ENCODE results near the gene WASF2.
"Not testable (repeated sequence)": the region's sequence is repeated elsewhere in the genome, so short reads cannot be mapped to it uniquely, and the experiment has no call there.

WASF2 gene

DNA sequence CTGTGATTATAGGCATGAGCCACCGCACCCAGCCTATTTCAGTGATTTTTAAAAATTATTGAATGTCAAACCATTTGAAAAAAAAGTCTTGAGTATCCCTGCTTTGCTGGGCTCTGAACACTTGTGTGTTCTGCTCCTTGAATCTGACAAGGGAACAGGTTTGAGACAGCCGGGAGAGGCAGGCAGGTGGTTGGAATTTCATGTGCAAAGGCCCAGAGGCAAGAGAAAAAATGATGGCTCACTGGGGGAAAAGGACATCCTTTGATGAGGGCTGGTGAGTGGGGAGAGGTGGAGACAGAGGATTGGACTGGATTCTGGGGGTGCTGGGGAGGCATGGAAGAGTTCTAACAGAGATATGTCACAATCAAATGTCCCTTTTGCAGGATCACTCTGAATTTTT, 13.1 kb upstream of the WASF2 start:
- DNase-seq (ENCODE audit: low read depth in 1 of 2, low spot score in 1 of 2), result no peak

DNA sequence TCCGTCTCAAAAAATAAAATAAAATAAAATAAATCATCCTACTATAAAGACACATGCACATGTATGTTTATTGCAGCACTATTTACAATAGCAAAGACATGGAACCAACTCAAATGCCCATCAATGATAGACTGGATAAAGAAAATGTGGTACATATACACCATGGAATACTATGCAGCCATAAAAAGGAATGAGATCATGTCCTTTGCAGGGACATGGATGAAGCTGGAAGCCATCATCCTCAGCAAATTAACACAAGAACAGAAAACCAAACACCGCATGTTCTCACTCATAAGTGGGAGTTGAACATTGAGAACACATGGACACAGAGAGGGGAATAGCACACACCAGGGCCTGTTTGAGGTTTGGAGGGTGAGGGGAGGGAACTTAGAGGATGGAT, 11.2 kb upstream of the WASF2 start:
- DNase-seq (ENCODE audit: low read depth in 1 of 2, low spot score in 1 of 2), result not testable (repeated sequence)

DNA sequence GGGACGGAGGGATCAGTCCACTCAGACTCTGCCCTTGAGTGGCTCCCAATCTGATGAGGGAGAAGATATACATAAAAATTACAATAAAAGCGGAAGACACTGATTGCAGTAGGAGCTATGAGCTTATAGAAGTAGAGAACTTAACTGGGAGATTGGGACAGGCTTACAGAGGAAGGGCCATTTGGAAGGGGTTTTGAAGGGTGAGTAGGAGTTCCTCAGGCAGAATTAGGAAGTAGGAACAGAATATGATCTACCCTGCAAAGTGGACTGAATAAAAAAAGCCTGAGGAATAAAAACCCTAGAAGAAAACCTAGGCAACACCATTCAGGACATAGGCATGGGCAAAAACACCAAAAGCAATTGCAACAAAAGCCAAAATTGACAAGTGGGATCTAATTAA, 9.2 kb upstream of the WASF2 start:
- no peak for DNase-seq (ENCODE audit: low read depth in 1 of 2, low spot score in 1 of 2)

DNA sequence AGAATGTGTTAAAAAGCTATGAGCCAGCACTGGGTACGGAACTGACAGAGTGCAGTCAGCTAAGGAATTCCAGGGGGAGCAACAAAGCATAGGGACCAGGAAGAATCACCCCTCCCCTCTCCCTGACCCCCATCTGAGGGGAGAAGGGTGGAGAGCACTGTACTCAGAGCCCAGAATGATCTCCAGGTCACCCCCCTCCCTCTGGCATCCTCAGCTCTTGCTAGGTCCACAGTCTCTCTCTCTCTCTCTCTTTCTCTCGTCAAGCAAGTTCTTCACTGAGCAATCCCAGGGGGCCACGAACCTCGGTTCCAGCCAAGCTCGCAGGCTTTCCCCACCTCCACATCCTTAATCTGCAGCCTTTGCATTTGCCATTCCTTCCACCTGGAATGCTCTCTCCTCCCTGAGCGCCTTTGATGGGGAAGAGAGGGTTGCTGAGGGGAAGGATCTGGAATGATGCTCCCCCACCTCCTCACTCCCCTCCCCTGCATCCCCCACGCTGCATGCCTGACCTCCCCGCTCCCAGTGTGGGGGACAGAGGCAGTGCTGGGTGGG, 6.7 kb upstream of the WASF2 start:
- DNase-seq (ENCODE audit: low read depth in 1 of 2, low spot score in 1 of 2), result no peak

DNA sequence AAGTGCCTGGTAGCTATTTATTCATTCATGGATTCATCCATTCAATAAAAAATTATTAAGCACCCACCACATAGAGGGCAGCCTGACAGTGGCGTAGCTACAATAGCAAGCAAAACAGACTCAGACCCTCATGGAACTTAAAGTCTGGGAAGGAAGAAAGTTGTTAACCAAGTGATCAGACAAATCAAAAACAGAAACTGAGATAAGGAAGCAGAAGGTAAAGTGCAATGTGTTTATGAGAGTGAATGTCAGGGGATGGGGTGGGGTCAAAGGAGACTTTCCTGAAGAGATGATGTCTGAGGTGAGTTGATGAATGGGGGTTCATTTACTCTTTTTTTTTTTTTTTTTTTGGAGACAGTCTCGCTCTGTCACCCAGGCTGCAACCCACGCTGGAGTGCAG, 2.8 kb upstream of the WASF2 start:
- DNase-seq (ENCODE audit: low read depth in 1 of 2, low spot score in 1 of 2), result no peak

DNA sequence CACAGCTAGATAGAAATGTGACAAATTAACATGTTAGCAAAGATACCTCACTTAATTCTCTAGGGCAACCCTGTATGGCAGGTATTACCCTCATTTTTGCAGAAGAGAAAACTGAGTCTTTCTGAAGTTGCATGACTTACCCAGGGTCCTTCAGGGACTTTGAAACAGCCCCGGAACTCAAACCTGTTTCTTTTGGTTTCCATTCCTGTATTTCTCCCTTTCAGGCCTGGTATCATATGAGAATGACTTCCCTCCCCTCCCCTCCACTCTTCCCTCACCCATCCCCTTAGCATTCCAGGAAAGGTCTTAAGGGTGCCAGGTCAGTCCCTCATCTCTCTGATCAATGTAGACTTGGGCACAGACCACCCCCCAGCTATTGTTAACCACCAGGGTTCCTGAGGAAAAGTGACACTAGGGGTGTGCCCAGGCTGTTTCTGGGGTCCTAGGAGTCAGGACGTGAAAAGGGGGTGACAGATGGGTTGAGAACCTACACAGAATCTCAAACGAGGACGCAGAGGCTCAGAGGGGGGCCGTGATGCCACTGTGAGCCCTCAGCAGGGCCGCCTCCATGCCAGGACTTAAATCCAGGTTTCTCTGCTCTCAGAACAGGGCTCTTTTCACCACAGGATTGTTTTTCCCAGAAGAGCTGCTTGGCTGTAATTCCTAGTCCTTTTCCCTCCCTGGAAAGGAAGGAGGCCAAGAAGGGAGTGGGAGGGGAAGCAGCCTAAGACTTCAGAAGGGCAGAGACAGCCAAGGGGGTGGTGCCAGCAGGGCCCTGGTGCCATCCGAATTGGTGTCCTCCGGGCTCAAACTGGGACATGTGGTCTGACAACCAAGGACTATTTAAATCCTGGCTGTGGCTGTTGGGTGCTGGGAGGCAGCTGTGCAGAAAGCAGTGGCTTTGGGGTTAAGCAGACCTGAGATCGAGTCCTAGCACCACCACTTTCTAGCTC, 2.1 kb upstream of the WASF2 start:
- no peak for DNase-seq (ENCODE audit: low read depth in 1 of 2, low spot score in 1 of 2)

DNA sequence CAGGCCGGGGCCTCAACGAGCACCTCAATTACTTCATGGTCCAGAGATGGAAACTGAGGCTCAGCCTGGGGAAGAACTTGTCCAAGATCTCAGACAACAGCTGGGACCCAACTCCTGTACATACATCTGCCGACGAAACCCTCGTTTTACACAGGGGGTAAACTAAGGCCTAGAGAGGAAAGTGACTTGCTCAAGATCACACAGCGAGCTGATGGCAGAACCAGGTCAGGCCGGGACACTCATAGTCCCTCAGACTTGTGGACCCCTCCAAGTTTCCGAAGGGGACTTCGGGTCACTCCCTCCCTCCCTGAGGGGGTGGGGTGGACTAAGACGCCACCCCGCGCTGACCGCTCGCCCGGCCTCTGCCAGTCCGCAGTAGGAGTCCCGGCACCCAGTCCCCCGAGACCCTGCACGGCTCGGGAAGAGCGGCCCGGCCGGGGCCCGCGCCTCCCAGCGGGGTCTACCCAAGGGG, 430 bp downstream of the WASF2 start:
- DNase-seq (ENCODE audit: low read depth in 1 of 2, low spot score in 1 of 2), result peak in 1 of 2 donors; percentile 3

DNA sequence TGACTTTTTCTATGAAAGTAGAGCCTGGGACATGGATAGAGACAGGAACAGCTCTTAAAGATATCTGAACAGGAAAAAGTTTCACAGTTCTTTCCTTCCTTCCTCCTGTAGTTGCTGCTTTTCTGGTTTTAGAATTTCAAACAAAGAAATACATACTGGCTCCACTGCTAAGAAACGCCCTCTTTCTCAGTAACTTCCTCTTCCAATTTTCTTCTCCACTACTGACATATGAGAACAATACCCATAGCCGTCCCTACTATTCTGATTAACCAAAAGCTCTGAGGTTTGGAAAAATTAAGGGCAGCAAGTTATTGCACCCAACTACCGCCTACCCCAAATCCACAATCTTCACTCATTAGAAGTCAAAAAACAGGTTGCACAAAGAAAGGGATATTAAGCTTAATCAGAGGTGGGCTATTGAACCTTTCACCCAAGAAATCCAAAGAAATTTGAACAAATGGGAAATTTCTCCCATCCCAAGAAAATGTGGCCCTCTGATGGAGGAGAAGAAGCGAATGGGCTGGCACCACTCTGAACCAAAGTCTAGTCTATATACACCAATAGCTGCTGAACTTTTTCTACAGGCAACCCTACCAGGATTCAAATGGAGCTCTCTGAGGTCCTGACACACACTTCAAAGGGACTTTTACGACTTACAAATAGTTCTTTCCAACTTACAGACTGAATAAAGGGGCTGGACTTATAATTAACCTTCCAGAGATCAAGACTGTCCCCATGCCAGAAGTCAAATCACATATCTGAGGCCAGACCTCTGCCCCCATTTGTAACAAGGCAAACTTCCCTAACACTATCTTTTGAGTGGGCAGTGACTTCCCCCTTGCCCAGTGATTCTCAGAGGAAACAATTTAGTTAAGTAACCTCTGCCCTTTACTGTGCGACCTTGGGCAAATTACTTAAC, 1.7 kb downstream of the WASF2 start:
- no peak for DNase-seq (ENCODE audit: low read depth in 1 of 2, low spot score in 1 of 2)

DNA sequence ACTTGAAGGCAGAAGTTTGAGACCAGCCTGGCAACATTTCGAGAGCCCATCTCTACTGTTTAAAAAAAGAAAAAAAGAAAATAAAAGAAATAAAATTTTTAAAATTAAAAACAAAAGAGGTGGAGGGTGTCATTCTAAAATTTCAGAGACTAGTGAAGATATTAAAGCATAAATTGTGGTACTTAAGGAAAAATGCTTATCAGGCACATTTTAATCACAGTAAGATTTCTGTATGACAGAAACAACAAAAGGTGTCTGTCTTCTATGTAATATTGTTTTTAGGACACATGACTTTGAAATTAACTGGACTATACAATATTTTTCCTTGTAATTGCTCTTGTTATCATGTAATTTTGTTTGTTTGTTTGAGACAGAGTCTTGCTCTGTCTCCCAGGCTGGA, 4.6 kb downstream of the WASF2 start:
- no peak for DNase-seq (ENCODE audit: low read depth in 1 of 2, low spot score in 1 of 2)

DNA sequence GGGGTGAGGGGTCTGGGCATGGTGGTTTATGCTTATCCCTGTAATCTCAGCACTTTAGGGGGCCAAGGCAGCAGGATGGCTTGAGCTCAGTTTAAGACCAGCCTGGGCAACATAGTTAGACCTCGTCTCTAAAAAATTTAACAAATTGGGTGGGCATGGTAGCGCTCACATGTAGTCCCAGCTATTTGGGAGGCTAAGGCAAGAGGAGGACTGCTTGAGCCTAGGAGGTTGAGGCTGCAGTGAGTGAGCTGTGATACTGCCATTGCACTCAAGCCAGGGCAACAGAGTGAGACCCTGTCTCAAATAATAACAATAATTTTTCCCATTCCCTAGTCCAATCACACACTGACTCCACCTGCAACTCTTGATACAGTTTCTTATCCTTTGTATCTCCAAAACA, 6.3 kb downstream of the WASF2 start:
- DNase-seq (ENCODE audit: low read depth in 1 of 2, low spot score in 1 of 2), result no peak

DNA sequence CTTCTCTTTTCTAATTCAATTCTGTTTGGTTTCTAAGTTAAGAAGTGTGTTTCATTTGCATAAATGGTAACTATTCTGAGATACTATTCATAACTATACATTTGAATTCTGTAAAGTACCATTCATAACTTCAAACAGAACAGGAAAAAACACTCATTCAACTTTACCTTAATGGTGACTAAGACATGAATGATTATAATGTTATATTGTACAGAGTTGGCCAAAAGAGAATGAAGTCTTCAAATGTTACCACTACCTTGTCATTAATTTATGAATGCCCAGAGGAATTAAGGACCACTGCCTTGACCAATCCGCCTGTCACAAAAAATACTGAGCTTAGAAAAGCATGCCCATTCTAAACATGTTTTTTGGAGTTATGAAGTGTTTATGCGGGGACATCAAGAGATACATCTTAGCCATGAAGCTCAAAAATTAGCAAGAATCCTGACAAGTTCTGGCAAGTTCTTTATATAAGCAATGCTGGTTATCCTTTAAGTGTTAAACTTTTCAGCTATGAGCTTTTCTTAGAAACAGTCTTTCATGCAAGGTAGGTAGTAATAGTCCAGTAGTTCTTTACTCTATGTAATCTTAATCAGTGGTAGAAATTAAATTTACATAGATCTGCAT, 7.9 kb downstream of the WASF2 start:
- DNase-seq (ENCODE audit: low read depth in 1 of 2, low spot score in 1 of 2), result no peak

DNA sequence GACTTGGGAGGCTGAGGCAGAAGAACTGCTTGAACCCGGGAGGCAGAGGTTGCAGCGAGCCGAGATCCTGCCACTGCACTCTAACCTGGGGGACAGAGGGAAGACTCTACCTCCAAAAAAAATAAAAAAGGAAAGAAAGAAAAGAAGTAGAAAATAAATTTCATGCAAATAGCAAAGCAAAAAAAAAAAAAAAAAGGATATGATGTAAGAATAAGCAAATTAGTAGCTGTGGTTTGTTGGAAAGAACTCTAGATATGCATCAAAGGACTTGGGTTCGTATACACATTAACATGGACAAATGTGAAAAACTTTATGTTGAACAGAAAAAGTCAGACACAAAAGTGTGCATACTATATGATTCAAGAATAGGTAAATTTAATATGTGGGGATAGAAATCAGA, 11.9 kb downstream of the WASF2 start:
- DNase-seq (ENCODE audit: low read depth in 1 of 2, low spot score in 1 of 2), result no peak

DNA sequence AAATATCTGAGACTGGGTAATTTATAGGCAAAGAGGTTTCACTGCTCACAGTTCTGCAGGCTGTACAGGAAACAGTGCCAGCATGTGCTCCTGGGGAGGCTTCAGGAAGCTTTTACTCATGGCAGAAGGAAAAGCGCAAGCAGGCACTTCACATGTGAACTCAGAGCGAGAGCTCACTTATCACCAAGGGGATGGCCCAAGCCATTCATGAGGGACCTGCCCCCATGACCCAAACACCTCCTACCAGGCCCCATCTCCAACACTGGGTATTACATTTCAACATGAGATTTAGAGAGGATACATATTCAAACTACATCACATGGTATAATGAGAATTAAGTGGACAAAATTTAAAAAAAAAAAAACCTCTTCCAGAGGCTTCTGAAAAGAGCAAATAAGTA, 13.7 kb downstream of the WASF2 start:
- no peak for DNase-seq (ENCODE audit: low read depth in 1 of 2, low spot score in 1 of 2)

DNA sequence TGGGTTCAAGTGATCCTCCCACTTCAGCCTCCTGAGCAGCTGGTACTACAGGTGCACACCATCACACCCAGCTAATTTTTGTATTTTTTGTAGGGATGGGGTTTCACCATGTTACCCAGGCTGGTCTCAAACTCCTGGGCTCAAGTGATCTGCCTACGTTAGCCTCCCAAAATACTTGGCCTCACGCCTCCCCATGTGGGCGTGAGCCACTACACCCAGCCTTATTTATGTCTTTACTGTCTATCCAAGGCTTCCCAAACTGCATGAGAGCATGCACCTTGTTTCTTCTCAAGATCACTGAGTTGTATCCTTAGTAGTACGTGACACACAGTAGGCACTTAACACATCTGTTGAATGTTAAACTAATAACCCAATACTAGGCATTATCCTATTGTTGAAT, 14.2 kb downstream of the WASF2 start:
- DNase-seq (ENCODE audit: low read depth in 1 of 2, low spot score in 1 of 2), result no peak

DNA sequence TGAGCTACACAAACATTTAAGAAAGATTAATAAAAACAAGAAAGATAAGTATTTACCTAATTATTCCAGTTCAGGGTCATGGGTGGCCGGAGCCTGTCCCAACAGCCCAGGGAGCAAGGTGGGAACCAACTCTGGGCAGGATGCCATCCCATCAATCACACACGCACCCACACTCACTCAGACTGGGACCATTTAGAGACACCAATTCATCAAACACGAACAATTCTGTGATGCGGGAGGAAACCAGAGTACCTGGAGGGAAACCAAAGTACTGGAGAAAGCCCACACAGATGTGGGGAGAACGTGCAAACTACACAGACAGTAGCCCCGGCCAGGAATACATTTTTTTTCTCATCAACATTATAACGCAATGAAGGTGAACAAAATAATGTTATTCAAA, 16.2 kb downstream of the WASF2 start:
- no peak for DNase-seq (ENCODE audit: low read depth in 1 of 2, low spot score in 1 of 2)

DNA sequence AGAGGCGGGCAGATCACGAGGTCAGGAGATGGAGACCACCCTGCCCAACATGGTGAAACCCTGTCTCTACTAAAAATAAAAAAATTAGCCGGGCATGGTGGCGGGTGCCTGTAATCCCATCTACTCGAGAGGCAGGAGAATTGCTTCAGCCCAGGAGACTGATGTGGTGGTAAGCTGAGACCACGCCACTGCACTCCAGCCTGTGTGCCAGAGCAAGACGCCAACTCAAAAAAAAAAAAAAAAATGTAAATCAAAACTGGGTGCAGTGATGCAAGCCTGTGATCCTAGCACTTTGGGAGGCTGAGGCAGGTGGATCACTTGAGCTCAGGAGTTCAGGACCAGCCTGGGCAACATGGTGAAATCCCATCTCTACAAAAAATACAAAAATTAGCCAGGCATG, 17.9 kb downstream of the WASF2 start:
- DNase-seq (ENCODE audit: low read depth in 1 of 2, low spot score in 1 of 2), result not testable (repeated sequence)

DNA sequence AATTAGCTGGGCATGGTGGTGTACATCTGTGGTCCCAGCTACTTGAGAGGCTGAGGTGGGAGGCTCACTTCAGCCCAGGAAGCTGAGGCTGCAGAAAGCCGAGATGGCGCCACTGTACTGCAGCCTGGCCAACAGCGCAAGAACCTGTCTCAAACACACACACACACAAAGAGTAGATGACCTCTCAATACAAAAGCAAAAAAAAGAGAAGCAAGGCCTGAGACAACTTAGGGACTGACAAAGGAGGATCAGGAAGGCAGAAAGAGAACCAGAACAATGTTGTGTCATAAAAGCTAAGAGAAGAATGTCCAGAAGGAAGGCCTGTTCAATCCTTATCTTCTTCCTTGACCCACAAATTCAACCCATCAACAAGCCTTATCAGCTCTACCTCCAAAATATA, 18.5 kb downstream of the WASF2 start:
- no peak for DNase-seq (ENCODE audit: low read depth in 1 of 2, low spot score in 1 of 2)

DNA sequence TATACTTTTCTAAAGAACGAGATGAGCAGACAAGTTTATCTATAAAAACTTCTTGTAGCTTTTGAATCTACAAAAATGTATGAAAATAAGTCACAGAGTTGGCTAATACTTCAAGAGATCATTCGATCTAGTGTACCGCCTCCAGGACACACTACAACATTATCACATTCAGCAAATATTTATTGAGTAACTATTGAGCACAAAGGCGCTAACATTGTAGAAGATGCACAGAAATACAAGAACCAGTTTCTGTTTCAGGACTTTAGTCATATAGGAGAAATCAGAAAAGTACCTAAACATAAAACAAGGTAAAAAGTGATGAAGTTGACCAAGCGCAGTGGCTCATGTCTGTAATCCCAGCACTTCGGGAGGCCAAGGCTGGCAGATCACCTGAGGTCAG, 20.6 kb downstream of the WASF2 start:
- no peak for DNase-seq (ENCODE audit: low read depth in 1 of 2, low spot score in 1 of 2)

DNA sequence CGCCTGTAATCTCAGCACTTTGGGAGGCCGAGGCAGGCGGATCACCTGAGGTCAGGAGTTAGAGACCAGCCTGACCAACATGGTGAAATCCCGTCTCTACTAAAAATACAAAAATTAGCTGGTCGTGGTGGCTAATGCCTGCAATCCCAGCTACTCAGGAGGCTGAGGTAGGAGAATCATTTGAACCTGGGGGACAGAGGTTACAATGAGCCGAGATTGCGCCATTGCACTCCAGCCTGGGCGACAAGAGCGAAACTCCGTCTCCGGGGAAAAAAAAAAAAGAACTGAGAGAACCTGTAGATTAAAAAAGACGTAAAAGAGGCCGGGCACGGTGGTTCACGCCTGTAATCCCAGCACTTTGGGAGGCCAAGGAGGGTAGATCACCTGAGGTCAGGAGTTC, 21.6 kb downstream of the WASF2 start:
- not testable (repeated sequence) for DNase-seq (ENCODE audit: low read depth in 1 of 2, low spot score in 1 of 2)

DNA sequence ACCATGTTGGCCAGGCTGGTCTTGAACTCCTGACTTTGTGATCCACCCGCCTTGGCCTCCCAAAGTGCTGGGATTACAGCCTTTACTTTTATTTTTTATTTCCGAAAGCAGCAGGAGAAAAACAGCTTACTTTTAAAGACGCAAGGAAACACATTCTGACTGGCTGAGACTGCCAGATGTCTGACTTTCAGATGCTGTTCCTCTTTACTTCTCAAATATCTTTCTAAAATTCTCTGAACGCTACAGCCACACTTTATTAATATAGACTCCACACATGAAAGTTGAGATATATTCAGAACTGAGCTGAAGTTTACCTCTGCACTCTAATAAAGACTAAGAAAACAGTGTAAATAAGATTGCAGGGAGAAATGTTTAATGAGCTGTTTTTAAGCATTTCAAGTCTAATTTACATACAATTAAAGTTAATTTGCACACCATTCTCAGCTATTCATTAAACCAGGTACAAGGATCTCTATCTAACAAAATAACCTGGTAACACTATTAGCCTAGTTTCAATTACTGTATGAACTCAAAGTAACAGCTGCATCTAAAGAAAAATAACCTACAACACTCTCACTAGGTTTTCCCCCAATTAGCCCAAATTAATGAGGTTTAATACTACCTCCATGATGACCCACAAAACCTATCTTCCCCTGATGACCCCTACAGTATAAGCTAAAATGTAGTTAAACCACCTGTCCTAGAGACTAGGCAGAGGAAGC, 24.9 kb downstream of the WASF2 start:
- DNase-seq (ENCODE audit: low read depth in 1 of 2, low spot score in 1 of 2), result no peak

DNA sequence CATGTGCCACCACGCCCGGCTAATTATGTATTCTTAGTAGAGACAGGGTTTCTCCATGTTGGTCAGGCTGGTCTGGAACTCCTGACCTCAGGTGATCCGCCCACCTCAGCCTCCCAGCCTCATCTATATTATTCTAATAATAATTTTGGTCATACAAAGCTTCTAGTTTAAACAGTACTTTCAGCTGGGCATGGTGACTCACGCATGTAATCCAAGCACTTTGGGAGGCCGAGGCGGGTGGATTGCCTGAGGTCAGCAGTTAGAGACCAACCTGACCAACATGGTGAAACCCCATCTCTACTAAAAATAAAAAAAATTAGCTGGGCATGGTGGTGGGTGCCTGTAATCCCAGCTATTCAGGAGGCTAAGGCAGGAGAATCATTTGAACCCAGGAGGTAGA, 26.1 kb downstream of the WASF2 start:
- DNase-seq (ENCODE audit: low read depth in 1 of 2, low spot score in 1 of 2), result not testable (repeated sequence)
